Prostate gland (tissue), 2 donors: Measurements from ENCODE around the gene COL16A1.

ENCODE experiments used
- POLR2A ChIP-seq: fragments of 450-650 bp; IDR thresholded peaks from one replicate; pipeline ENCODE4 v1.6.1; 2016; ENCODE audit warnings: antibody characterized with exemption, mild to moderate bottlenecking
- TF ChIP-seq, protein P1 (sequence below), 4 experiments: fragments of 200-600 bp in 2 of 4; fragments of 450-650 bp in 2 of 4; sonication (generic) in 2 of 4; IDR thresholded peaks; 1 replicate in 3 of 4; 2 replicates in 1 of 4; pipeline ENCODE4 v1.5.1; 2016 to 2019; ENCODE audit warnings: antibody characterized with exemption in 4 of 4, mild to moderate bottlenecking in 2 of 4, moderate library complexity in 2 of 4

- TF ChIP-seq, protein P1, sequence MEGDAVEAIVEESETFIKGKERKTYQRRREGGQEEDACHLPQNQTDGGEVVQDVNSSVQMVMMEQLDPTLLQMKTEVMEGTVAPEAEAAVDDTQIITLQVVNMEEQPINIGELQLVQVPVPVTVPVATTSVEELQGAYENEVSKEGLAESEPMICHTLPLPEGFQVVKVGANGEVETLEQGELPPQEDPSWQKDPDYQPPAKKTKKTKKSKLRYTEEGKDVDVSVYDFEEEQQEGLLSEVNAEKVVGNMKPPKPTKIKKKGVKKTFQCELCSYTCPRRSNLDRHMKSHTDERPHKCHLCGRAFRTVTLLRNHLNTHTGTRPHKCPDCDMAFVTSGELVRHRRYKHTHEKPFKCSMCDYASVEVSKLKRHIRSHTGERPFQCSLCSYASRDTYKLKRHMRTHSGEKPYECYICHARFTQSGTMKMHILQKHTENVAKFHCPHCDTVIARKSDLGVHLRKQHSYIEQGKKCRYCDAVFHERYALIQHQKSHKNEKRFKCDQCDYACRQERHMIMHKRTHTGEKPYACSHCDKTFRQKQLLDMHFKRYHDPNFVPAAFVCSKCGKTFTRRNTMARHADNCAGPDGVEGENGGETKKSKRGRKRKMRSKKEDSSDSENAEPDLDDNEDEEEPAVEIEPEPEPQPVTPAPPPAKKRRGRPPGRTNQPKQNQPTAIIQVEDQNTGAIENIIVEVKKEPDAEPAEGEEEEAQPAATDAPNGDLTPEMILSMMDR (IDR thresholded peaks at IDR 0.05): no peak
- TF ChIP-seq POLR2A: no peak
Measured at GRCh38 chr1:31725134-31725533, 21.3 kb upstream of the COL16A1 start.
